GM23338 (cell line): ENCODE results near the gene METTL3. TPM values are rescaled to one million over a fixed set of nuclear protein-coding genes. Genes with fewer than 3 reads are reported as not detected.

ENCODE experiments used
- ATAC-seq: fragments of 200-7000 bp; cut with Tn5 transposase; 3 replicates; pipeline ENCODE4 v1.9.1; 2020
- DNase-seq: peaks from one replicate; pipeline ENCODE4 v3.0.0-alpha.2; 2015; ENCODE audit warnings: low spot score
- H2AFZ ChIP-seq: fragments of 200-600 bp; sonication (generic); 2 replicates; pipeline ENCODE4 v1.8.0; 2016; ENCODE audit warnings: antibody characterized with exemption, mild to moderate bottlenecking, moderate library complexity
- H3F3A ChIP-seq: fragments of 200-600 bp; sonication (generic); replicated peaks from 2 replicates; pipeline ENCODE4 v1.8.0; 2017; ENCODE audit warnings: antibody characterized with exemption, mixed run types, low read depth
- H3K27ac ChIP-seq: fragments of 200-600 bp; sonication (generic); 2 replicates; pipeline ENCODE4 v1.6.1; 2016; ENCODE audit warnings: low read depth
- H3K27me3 ChIP-seq: fragments of 200-600 bp; sonication (generic); 2 replicates; pipeline ENCODE4 v1.8.0; 2016; ENCODE audit warnings: mild to moderate bottlenecking, mixed run types, moderate library complexity; ENCODE audit not compliant: insufficient read depth
- H3K36me3 ChIP-seq: fragments of 200-600 bp; sonication (generic); 2 replicates; pipeline ENCODE4 v1.8.0; 2016; ENCODE audit warnings: mild to moderate bottlenecking; ENCODE audit not compliant: insufficient read depth
- H3K4me1 ChIP-seq: fragments of 200-600 bp; sonication (generic); 2 replicates; pipeline ENCODE4 v1.8.0; 2016; ENCODE audit warnings: mild to moderate bottlenecking, moderate library complexity; ENCODE audit not compliant: insufficient read depth
- H3K4me2 ChIP-seq: fragments of 200-600 bp; sonication (generic); 2 replicates; pipeline ENCODE4 v1.7.1; 2017; ENCODE audit warnings: mixed run types
- H3K4me3 ChIP-seq: fragments of 200-600 bp; sonication (generic); 2 replicates; pipeline ENCODE4 v1.6.1; 2016; ENCODE audit warnings: mixed run types
- H3K79me2 ChIP-seq: fragments of 200-600 bp; sonication (generic); replicated peaks from 2 replicates; pipeline ENCODE4 v1.8.0; 2017; ENCODE audit warnings: mild to moderate bottlenecking; ENCODE audit not compliant: insufficient read depth
- H3K9me2 ChIP-seq: fragments of 200-600 bp; sonication (generic); 2 replicates; pipeline ENCODE4 v1.8.0; 2017; ENCODE audit not compliant: insufficient read depth
- H4K20me1 ChIP-seq: fragments of 200-600 bp; sonication (generic); replicated peaks from 2 replicates; pipeline ENCODE4 v1.8.0; 2017; ENCODE audit warnings: mild to moderate bottlenecking; ENCODE audit not compliant: insufficient read depth
- H3K27ac Mint-ChIP-seq: 2 replicates; pipeline ENCODE4 v1.8.0; 2020; ENCODE audit warnings: inconsistent platforms, mild to moderate bottlenecking, moderate library complexity, mixed read lengths
- H3K27me3 Mint-ChIP-seq: 3 replicates; pipeline ENCODE4 v1.8.0; 2022; ENCODE audit warnings: low read depth, mild to moderate bottlenecking, moderate library complexity, mixed read lengths, inconsistent platforms; ENCODE audit not compliant: insufficient read depth, poor library complexity
- H3K36me3 Mint-ChIP-seq: 3 replicates; pipeline ENCODE4 v1.8.0; 2021; ENCODE audit warnings: low read depth, mild to moderate bottlenecking, inconsistent platforms, moderate library complexity, mixed read lengths
- H3K4me1 Mint-ChIP-seq: 3 replicates; pipeline ENCODE4 v1.8.0; 2020; ENCODE audit warnings: mild to moderate bottlenecking, inconsistent platforms, mixed read lengths
- H3K4me3 Mint-ChIP-seq: 3 replicates; pipeline ENCODE4 v1.8.0; 2021; ENCODE audit warnings: moderate library complexity, mild to moderate bottlenecking, inconsistent platforms, mixed read lengths
- H3K9me3 Mint-ChIP-seq: 3 replicates; pipeline ENCODE4 v1.8.0; 2020; ENCODE audit warnings: moderate library complexity, mild to moderate bottlenecking, inconsistent platforms, mixed read lengths
- CREB1 ChIP-seq: fragments of 250-450 bp; sonication (Bioruptor Pico); IDR thresholded peaks from 2 replicates; pipeline ENCODE4 v1.5.0; 2020; ENCODE audit warnings: low read depth, mild to moderate bottlenecking, moderate library complexity
- EZH2 ChIP-seq: fragments of 200-600 bp; sonication (generic); IDR thresholded peaks from one replicate; pipeline ENCODE4 v1.8.0; 2017; ENCODE audit warnings: antibody characterized with exemption, mild to moderate bottlenecking, low read depth; ENCODE audit not compliant: unreplicated experiment
- EZH2phosphoT487 ChIP-seq: fragments of 200-600 bp; sonication (generic); IDR thresholded peaks from one replicate; pipeline ENCODE4 v1.8.1; 2018; ENCODE audit warnings: antibody characterized with exemption; ENCODE audit not compliant: unreplicated experiment
- JUNB ChIP-seq: IDR thresholded peaks from one replicate; pipeline ENCODE4 v1.6.1; 2016; ENCODE audit warnings: antibody characterized with exemption; ENCODE audit not compliant: unreplicated experiment
- NANOG ChIP-seq: IDR thresholded peaks from 2 replicates; pipeline ENCODE4 v1.6.1; 2016; ENCODE audit warnings: antibody characterized with exemption, borderline replicate concordance
- POLR2AphosphoS5 ChIP-seq: IDR thresholded peaks from 2 replicates; pipeline ENCODE4 v1.6.1; 2016; ENCODE audit warnings: antibody characterized with exemption, low read depth
- STAT1 ChIP-seq: IDR thresholded peaks from one replicate; pipeline ENCODE4 v1.6.1; 2016; ENCODE audit warnings: antibody characterized with exemption; ENCODE audit not compliant: unreplicated experiment
- ZNF114 ChIP-seq: fragments of 250-450 bp; sonication (Bioruptor Pico); IDR thresholded peaks from 2 replicates; pipeline ENCODE4 v1.5.0; 2020; ENCODE audit warnings: mild to moderate bottlenecking, moderate library complexity
- ZNF331 ChIP-seq: fragments of 250-450 bp; sonication (Bioruptor Pico); IDR thresholded peaks from 2 replicates; pipeline ENCODE4 v1.5.0; 2020; ENCODE audit warnings: low read depth, mild to moderate bottlenecking, moderate library complexity
- polyA plus RNA-seq: library from polyadenylated mRNA; unstranded; fragments of >200 nt; fragmentation: Nextera tagmentation; extraction: Ambion mirVana; gene quantifications from 2 replicates; pipeline ENCODE4 v1.2.1, GENCODE V29; 2016
- total RNA-seq: library from RNA; depleted of rRNA; stranded (reverse); fragments of >200 nt; shearing (Covaris generic); gene quantifications from 2 replicates; pipeline ENCODE4 v1.2.3, GENCODE V29; 2014
- TF ChIP-seq, protein P1 (sequence below): IDR thresholded peaks from one replicate; pipeline ENCODE4 v1.6.1; 2018; ENCODE audit warnings: antibody characterized with exemption; ENCODE audit not compliant: unreplicated experiment
- TF ChIP-seq, protein P2 (sequence below), 2 experiments: fragments of 200-600 bp in 1 of 2; sonication (generic) in 1 of 2; conservative IDR thresholded peaks; 2 replicates each; pipeline versions ENCODE4 v1.5.1 to v1.6.1; 2016 to 2017; ENCODE audit warnings: antibody characterized with exemption in 2 of 2, low read depth in 2 of 2, mild to moderate bottlenecking in 2 of 2, moderate library complexity in 1 of 2
- TF ChIP-seq, protein P3 (sequence below): IDR thresholded peaks from 2 replicates; pipeline ENCODE4 v1.6.1; 2016; ENCODE audit warnings: antibody characterized with exemption
- TF ChIP-seq, protein P4 (sequence below): fragments of 250-450 bp; sonication (Bioruptor Pico); IDR thresholded peaks from 2 replicates; pipeline ENCODE4 v1.5.0; 2020; ENCODE audit warnings: mild to moderate bottlenecking, moderate library complexity

The METTL3 gene
- total and polyA plus RNA-seq, 2 experiments from 2014 or later: 100 to 140 TPM

DNA sequence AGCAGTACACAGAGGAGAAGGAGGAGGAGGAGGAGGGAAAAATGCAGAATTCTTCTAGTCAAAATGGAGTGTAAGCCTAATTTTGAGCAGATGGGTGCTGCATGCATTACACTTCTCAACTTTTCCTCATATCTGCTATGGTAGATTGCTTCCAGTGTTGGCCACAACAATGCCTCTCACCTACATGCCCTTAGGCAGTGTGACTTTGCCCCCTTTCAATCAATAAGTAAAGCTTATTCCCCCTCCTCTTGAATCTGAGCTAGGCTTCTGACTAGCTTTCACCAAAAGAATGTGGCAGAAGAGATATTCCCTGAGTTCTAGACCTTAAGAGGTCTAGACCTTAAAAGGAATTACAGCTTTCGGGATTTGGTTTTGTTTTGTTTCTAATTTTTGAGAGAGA, 3.2 kb upstream of the METTL3 start:
- Mint-ChIP-seq H3K27ac (no peak overlapping the region), H3K27me3 (peaks cover 12% of the 10 kb centered on the region), H3K4me3 (no peak overlapping the region), H3K36me3 (peaks cover 13% of the 10 kb centered on the region), H3K4me1 (peaks cover 16% of the 10 kb centered on the region), H3K9me3 (peaks cover 10% of the 10 kb centered on the region; the same call in 2 of the 3 replicates)
- Histone ChIP-seq H3K27ac (no peak overlapping the region), H3K4me1 (peaks cover 29% of the 10 kb centered on the region), H3K4me2 (0 out of 2 replicates have a peak overlapping the region, but pooled peaks have one; percentile 18), H4K20me1 (peaks cover 8% of the 10 kb centered on the region), H3K27me3 (no peaks in the 10 kb centered on the region), H2AFZ (no peak overlapping the region), H3K9me2 (no peaks in the 10 kb centered on the region), H3K4me3 (no peak overlapping the region), H3F3A (peaks cover 6% of the 10 kb centered on the region), H3K79me2 (peaks cover 18% of the 10 kb centered on the region), H3K36me3 (no peaks in the 10 kb centered on the region)
- no peak for DNase-seq
- TF ChIP-seq ZNF331 (CRISPR knock-in tag) (no peak), STAT1 (no peak), CREB1 (no peak), NANOG (no peak), ZNF114 (CRISPR knock-in tag) (no peak), EZH2 (no peak), POLR2AphosphoS5 (no peak), EZH2phosphoT487 (no peak), JUNB (no peak)
- TF ChIP-seq, protein P1, sequence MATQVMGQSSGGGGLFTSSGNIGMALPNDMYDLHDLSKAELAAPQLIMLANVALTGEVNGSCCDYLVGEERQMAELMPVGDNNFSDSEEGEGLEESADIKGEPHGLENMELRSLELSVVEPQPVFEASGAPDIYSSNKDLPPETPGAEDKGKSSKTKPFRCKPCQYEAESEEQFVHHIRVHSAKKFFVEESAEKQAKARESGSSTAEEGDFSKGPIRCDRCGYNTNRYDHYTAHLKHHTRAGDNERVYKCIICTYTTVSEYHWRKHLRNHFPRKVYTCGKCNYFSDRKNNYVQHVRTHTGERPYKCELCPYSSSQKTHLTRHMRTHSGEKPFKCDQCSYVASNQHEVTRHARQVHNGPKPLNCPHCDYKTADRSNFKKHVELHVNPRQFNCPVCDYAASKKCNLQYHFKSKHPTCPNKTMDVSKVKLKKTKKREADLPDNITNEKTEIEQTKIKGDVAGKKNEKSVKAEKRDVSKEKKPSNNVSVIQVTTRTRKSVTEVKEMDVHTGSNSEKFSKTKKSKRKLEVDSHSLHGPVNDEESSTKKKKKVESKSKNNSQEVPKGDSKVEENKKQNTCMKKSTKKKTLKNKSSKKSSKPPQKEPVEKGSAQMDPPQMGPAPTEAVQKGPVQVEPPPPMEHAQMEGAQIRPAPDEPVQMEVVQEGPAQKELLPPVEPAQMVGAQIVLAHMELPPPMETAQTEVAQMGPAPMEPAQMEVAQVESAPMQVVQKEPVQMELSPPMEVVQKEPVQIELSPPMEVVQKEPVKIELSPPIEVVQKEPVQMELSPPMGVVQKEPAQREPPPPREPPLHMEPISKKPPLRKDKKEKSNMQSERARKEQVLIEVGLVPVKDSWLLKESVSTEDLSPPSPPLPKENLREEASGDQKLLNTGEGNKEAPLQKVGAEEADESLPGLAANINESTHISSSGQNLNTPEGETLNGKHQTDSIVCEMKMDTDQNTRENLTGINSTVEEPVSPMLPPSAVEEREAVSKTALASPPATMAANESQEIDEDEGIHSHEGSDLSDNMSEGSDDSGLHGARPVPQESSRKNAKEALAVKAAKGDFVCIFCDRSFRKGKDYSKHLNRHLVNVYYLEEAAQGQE: no peak
- TF ChIP-seq, protein P2, sequence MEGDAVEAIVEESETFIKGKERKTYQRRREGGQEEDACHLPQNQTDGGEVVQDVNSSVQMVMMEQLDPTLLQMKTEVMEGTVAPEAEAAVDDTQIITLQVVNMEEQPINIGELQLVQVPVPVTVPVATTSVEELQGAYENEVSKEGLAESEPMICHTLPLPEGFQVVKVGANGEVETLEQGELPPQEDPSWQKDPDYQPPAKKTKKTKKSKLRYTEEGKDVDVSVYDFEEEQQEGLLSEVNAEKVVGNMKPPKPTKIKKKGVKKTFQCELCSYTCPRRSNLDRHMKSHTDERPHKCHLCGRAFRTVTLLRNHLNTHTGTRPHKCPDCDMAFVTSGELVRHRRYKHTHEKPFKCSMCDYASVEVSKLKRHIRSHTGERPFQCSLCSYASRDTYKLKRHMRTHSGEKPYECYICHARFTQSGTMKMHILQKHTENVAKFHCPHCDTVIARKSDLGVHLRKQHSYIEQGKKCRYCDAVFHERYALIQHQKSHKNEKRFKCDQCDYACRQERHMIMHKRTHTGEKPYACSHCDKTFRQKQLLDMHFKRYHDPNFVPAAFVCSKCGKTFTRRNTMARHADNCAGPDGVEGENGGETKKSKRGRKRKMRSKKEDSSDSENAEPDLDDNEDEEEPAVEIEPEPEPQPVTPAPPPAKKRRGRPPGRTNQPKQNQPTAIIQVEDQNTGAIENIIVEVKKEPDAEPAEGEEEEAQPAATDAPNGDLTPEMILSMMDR (conservative IDR thresholded peaks at IDR 0.05; ENCODE audit: low read depth in 2 of 2): no peak
- TF ChIP-seq, protein P3, sequence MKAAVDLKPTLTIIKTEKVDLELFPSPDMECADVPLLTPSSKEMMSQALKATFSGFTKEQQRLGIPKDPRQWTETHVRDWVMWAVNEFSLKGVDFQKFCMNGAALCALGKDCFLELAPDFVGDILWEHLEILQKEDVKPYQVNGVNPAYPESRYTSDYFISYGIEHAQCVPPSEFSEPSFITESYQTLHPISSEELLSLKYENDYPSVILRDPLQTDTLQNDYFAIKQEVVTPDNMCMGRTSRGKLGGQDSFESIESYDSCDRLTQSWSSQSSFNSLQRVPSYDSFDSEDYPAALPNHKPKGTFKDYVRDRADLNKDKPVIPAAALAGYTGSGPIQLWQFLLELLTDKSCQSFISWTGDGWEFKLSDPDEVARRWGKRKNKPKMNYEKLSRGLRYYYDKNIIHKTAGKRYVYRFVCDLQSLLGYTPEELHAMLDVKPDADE: no peak
- TF ChIP-seq, protein P4, sequence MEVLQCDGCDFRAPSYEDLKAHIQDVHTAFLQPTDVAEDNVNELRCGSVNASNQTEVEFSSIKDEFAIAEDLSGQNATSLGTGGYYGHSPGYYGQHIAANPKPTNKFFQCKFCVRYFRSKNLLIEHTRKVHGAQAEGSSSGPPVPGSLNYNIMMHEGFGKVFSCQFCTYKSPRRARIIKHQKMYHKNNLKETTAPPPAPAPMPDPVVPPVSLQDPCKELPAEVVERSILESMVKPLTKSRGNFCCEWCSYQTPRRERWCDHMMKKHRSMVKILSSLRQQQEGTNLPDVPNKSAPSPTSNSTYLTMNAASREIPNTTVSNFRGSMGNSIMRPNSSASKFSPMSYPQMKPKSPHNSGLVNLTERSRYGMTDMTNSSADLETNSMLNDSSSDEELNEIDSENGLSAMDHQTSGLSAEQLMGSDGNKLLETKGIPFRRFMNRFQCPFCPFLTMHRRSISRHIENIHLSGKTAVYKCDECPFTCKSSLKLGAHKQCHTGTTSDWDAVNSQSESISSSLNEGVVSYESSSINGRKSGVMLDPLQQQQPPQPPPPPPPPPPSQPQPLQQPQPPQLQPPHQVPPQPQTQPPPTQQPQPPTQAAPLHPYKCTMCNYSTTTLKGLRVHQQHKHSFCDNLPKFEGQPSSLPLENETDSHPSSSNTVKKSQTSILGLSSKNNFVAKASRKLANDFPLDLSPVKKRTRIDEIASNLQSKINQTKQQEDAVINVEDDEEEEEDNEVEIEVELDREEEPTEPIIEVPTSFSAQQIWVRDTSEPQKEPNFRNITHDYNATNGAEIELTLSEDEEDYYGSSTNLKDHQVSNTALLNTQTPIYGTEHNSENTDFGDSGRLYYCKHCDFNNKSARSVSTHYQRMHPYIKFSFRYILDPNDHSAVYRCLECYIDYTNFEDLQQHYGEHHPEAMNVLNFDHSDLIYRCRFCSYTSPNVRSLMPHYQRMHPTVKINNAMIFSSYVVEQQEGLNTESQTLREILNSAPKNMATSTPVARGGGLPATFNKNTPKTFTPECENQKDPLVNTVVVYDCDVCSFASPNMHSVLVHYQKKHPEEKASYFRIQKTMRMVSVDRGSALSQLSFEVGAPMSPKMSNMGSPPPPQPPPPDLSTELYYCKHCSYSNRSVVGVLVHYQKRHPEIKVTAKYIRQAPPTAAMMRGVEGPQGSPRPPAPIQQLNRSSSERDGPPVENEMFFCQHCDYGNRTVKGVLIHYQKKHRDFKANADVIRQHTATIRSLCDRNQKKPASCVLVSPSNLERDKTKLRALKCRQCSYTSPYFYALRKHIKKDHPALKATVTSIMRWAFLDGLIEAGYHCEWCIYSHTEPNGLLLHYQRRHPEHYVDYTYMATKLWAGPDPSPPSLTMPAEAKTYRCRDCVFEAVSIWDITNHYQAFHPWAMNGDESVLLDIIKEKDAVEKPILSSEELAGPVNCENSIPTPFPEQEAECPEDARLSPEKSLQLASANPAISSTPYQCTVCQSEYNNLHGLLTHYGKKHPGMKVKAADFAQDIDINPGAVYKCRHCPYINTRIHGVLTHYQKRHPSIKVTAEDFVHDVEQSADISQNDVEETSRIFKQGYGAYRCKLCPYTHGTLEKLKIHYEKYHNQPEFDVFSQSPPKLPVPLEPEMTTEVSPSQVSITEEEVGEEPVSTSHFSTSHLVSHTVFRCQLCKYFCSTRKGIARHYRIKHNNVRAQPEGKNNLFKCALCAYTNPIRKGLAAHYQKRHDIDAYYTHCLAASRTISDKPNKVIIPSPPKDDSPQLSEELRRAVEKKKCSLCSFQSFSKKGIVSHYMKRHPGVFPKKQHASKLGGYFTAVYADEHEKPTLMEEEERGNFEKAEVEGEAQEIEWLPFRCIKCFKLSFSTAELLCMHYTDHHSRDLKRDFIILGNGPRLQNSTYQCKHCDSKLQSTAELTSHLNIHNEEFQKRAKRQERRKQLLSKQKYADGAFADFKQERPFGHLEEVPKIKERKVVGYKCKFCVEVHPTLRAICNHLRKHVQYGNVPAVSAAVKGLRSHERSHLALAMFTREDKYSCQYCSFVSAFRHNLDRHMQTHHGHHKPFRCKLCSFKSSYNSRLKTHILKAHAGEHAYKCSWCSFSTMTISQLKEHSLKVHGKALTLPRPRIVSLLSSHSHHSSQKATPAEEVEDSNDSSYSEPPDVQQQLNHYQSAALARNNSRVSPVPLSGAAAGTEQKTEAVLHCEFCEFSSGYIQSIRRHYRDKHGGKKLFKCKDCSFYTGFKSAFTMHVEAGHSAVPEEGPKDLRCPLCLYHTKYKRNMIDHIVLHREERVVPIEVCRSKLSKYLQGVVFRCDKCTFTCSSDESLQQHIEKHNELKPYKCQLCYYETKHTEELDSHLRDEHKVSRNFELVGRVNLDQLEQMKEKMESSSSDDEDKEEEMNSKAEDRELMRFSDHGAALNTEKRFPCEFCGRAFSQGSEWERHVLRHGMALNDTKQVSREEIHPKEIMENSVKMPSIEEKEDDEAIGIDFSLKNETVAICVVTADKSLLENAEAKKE (CRISPR knock-in tag): no peak
- ATAC-seq: no peak
